GM10248 (cell line): ENCODE data around the gene ICAM3.

Experiments
- CTCF ChIA-PET: fragments of 300-600 bp; sonication (Branson Sonifier 250); formaldehyde crosslinking; extraction: SDS; loops from one replicate; lab custom pipeline; 2021; ENCODE audit warnings: antibody characterized with exemption; lab: Yijun Ruan, JAX
- POLR2A ChIA-PET: fragments of 350-650 bp; sonication (Branson Sonifier 250); formaldehyde crosslinking; extraction: SDS; loops from one replicate; lab custom pipeline; 2020; ENCODE audit warnings: antibody characterized with exemption; lab: Yijun Ruan, JAX
- DNase-seq: peaks from one replicate; pipeline ENCODE4 v3.0.0; 2012; ENCODE audit errors: extremely low spot score
- CTCF ChIP-seq: IDR thresholded peaks from 2 replicates; pipeline ENCODE4 v1.5.1; 2012; ENCODE audit warnings: mild to moderate bottlenecking, low read depth; ENCODE audit errors: extremely low read depth, missing control alignments, control extremely low read depth

The ICAM3 gene

GRCh38 chr19:10292789-10293636 is 46.4 kb downstream of the ICAM3 start:
- ChIA-PET CTCF (interaction anchor here (2.0 to 2.1 kb wide), 2 partner anchors 22 to 96 kb away, joined by 12 to 15 read pairs; partner anchors contain the start of gene ICAM1), POLR2A (interaction anchor here (1.2 kb wide), 1 partner anchor 22 kb away, joined by 3 read pairs; the partner anchor contains the start of gene ICAM1)

GRCh38 chr19:10292206-10292788 is 47.1 kb downstream of the ICAM3 start:
- DNase-seq, result peak; percentile 91

More at GRCh38 chr19:10292789-10293636, 46.4 kb downstream of the ICAM3 start:
- TF ChIP-seq CTCF, result no peak
- DNase-seq, result no peak

GRCh38 chr19:10291554-10292205 is 47.7 kb downstream of the ICAM3 start:
- TF ChIP-seq CTCF, result no peak
- POLR2A ChIA-PET, result interaction anchor here (0.7 to 1.3 kb wide), 4 partner anchors 9 to 21 kb away, joined by 3 to 14 read pairs (median 4); partner anchors contain the start of gene ICAM1
- CTCF ChIA-PET, result interaction anchor here (0.8 to 2.1 kb wide), 7 partner anchors 14 to 125 kb away, joined by 3 to 15 read pairs (median 5); partner anchors contain the start of gene ICAM1
- DNase-seq, result no peak

More at GRCh38 chr19:10292206-10292788, 47.1 kb downstream of the ICAM3 start:
- no peak for TF ChIP-seq CTCF
- POLR2A ChIA-PET, result interaction anchor here (1.2 to 1.3 kb wide), 2 partner anchors 9 to 21 kb away, joined by 3 to 5 read pairs; partner anchors contain the start of gene ICAM1
- CTCF ChIA-PET, result interaction anchor here (1.1 to 2.1 kb wide), 5 partner anchors 21 to 124 kb away, joined by 3 to 15 read pairs (median 6); partner anchors contain the start of gene ICAM1

GRCh38 chr19:10290876-10291553 is 48.4 kb downstream of the ICAM3 start:
- ChIA-PET CTCF (interaction anchor here (0.8 to 2.3 kb wide), 8 partner anchors 14 to 127 kb away, joined by 3 to 15 read pairs (median 6); partner anchors contain the start of gene ICAM1), POLR2A (interaction anchor here (0.7 to 1.3 kb wide), 3 partner anchors 8 to 20 kb away, joined by 3 to 14 read pairs (median 5); partner anchors contain the start of gene ICAM1)
- DNase-seq, result peak; percentile 65

GRCh38 chr19:10290357-10290875 is 49.0 kb downstream of the ICAM3 start:
- TF ChIP-seq CTCF, result no peak
- POLR2A ChIA-PET, result interaction anchor here (4.0 kb wide), 1 partner anchor 20 kb away, joined by 84 read pairs; the partner anchor contains the start of gene ICAM1
- no peak for DNase-seq
- CTCF ChIA-PET, result interaction anchor here (1.1 to 6.3 kb wide), 5 partner anchors 10 to 127 kb away, joined by 4 to 54 read pairs (median 6); partner anchors contain the start of gene ICAM1

More at GRCh38 chr19:10290876-10291553, 48.4 kb downstream of the ICAM3 start:
- no peak for TF ChIP-seq CTCF
